Right renal cortex interstitium (tissue), 3 donors: ENCODE results near the gene STRA6. TPM values are rescaled to one million over a fixed set of nuclear protein-coding genes. Genes with fewer than 3 reads are reported as not detected.

ENCODE experiments used
- DNase-seq, 3 donors: peaks; one replicate each; pipeline ENCODE4 v3.0.0-alpha.2; 2013; ENCODE audit warnings: low read depth in 3 of 3, low spot score in 2 of 3
- polyA plus RNA-seq, 3 donors: library from polyadenylated mRNA; unstranded; fragments of 120-200 nt; gene quantifications; one replicate each; pipeline ENCODE4 v1.2.1, GENCODE V29; 2013; ENCODE audit not compliant: insufficient read length in 3 of 3

The STRA6 gene
- polyA plus RNA-seq, 3 donors: 20.4 to 30.0 (median 27.3) TPM

- DNase-seq: no peak
These were observed 68.1 kb downstream of the STRA6 start for GRCh38 chr15:74134387-74135027.

- no peak for DNase-seq
These were observed 68.7 kb downstream of the STRA6 start for GRCh38 chr15:74133694-74134386.

GRCh38 chr15:74132681-74133651 lies 69.6 kb downstream of the STRA6 start:
- no peak for DNase-seq

- no peak for DNase-seq
These were observed 70.8 kb downstream of the STRA6 start for GRCh38 chr15:74131628-74132413.

GRCh38 chr15:74130849-74131627 lies 71.5 kb downstream of the STRA6 start:
- DNase-seq: no peak

GRCh38 chr15:74130155-74130848 lies 72.3 kb downstream of the STRA6 start, which contains the start of gene ISLR2:
Gene ISLR2 (plus strand): TSS chr15:74130586. CDS start chr15:74132755, 2,169 bp downstream.
- no peak for DNase-seq

GRCh38 chr15:74129586-74130154 lies 72.9 kb downstream of the STRA6 start:
- DNase-seq: no peak

Other genes starting within 250 kb of the STRA6 start
- 10 to 100 TPM in 2 of 3 donors, 1 to 10 TPM in 1; 9.5 to 10.5 (median 10.3) TPM for gene STOML1, start 210.5 kb downstream of the STRA6 start, polyA plus RNA-seq
- gene PML, start 208.1 kb downstream of the STRA6 start, polyA plus RNA-seq: 10 to 100 TPM; 20.2 to 24.3 (median 23.4) TPM
- under 1 TPM; 0.04 to 0.36 (median 0.26) TPM for gene GOLGA6A, start 120.2 kb downstream of the STRA6 start, polyA plus RNA-seq
- under 1 TPM; 0.54 to 0.75 (median 0.67) TPM for gene ISLR2, start 72.2 kb downstream of the STRA6 start, polyA plus RNA-seq
- 10 to 100 TPM; 49.7 to 54.6 (median 51.7) TPM for gene ISLR, start 29.1 kb downstream of the STRA6 start, polyA plus RNA-seq
- gene CCDC33, start 33.5 kb upstream of the STRA6 start, polyA plus RNA-seq: 1 to 10 TPM; 3.9 to 4.7 (median 3.9) TPM
- 1 to 10 TPM in 2 of 3 donors, under 1 TPM in 1; 0.90 to 1.6 (median 1.2) TPM for gene CYP11A1, start 164.9 kb upstream of the STRA6 start, polyA plus RNA-seq
- 1 to 10 TPM; 5.2 to 6.6 (median 5.9) TPM for gene SEMA7A, start 231.2 kb upstream of the STRA6 start, polyA plus RNA-seq